ENCODE data around the gene RBMS2. TPM values are rescaled to one million over a fixed set of nuclear protein-coding genes. Genes with fewer than 3 reads are reported as not detected.

Gene RBMS2
- total RNA-seq, 1 experiment from 2014 or later, result 62.7 TPM

GRCh38 chr12:56631790-56632700 is 110.4 kb downstream of the RBMS2 start:
- no TSS peak for BruUV-seq (replicated peaks)
- peak; percentile 48 for DNase-seq (ENCODE audit: unreplicated experiment)
- Mint-ChIP-seq H3K9me3 (ENCODE audit: unreplicated experiment) (no peaks in the 10 kb centered on the region), H3K27me3 (ENCODE audit: insufficient read depth, unreplicated experiment) (no peaks in the 10 kb centered on the region), H3K36me3 (ENCODE audit: insufficient read depth, unreplicated experiment) (peaks cover 17% of the 10 kb centered on the region), H3K27ac (ENCODE audit: low read depth, unreplicated experiment) (peak overlapping the region; percentile 90), H3K4me1 (ENCODE audit: insufficient read depth, unreplicated experiment) (peaks cover 50% of the 10 kb centered on the region), H3K4me3 (ENCODE audit: unreplicated experiment) (peak overlapping the region; percentile 95)
- POLR2A ChIA-PET, result interaction anchor here (0.7 to 9.3 kb wide), 8 partner anchors 12 to 777 kb away, joined by 3 to 181 read pairs (median 49); partner anchors contain the start of genes ATP5F1B, PTGES3 and RBMS2
- TF ChIP-seq, protein P1, sequence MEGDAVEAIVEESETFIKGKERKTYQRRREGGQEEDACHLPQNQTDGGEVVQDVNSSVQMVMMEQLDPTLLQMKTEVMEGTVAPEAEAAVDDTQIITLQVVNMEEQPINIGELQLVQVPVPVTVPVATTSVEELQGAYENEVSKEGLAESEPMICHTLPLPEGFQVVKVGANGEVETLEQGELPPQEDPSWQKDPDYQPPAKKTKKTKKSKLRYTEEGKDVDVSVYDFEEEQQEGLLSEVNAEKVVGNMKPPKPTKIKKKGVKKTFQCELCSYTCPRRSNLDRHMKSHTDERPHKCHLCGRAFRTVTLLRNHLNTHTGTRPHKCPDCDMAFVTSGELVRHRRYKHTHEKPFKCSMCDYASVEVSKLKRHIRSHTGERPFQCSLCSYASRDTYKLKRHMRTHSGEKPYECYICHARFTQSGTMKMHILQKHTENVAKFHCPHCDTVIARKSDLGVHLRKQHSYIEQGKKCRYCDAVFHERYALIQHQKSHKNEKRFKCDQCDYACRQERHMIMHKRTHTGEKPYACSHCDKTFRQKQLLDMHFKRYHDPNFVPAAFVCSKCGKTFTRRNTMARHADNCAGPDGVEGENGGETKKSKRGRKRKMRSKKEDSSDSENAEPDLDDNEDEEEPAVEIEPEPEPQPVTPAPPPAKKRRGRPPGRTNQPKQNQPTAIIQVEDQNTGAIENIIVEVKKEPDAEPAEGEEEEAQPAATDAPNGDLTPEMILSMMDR (IDR thresholded peaks at IDR 0.05; ENCODE audit: unreplicated experiment), result no peak
- intact Hi-C loops (cut with micrococcal nuclease), result no loop called here
- CTCF ChIA-PET, result interaction anchor here (0.8 kb wide), 1 partner anchor 125 kb away, joined by 3 read pairs; no protein-coding TSS in a partner anchor

DNA sequence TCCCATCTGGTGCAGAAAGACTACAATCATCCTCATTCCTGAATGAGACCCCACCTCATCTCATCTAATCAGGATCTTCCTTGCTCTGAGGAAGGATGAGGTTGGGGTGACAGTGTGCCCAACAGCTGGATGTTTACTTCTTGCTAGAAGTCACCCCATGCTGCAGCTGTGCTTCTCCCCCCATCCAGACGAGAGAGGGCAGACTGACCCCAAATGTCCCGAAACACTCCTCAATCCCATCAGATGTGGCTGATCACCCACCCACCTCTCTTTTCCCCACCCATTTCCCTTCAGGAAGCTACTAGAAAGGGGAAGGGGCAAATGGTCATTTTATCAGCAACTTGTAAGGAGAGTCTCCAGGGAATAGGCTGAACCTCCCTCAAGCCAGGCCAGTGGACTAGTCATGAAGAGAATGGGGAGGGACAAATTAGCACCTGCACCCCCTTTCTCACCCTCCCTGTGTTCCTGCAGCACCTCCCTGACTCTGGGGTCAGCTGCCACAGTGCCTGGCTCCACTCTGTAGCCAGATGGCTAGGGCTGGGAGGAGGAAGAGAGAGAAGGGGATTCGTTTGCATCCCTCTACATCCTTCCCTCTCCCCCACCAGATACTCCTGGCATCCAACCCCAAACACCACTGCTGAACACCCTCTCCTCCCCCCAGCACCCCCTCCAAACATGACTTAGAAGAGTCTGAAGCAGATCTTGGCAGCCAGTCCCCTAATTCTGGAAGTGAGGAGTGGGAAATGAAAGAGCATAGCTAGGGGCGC is 111.3 kb downstream of the RBMS2 start:
- peaks cover 17% of the 10 kb centered on the region for H3K36me3 Mint-ChIP-seq (ENCODE audit: insufficient read depth, unreplicated experiment)
- peak overlapping the region; percentile 90 for H3K27ac Mint-ChIP-seq (ENCODE audit: low read depth, unreplicated experiment)
- peaks cover 56% of the 10 kb centered on the region for H3K4me1 Mint-ChIP-seq (ENCODE audit: insufficient read depth, unreplicated experiment)
- DNase-seq (ENCODE audit: unreplicated experiment), result no peak
- ChIA-PET CTCF (interaction anchor here (0.7 to 0.8 kb wide), 2 partner anchors 13 to 42 kb away, joined by 3 read pairs; partner anchors contain the start of gene ATP5F1B), POLR2A (interaction anchor here (1.0 to 9.3 kb wide), 7 partner anchors 7 to 118 kb away, joined by 3 to 181 read pairs (median 34); partner anchors contain the start of genes ATP5F1B, PTGES3 and RBMS2)
- no peaks in the 10 kb centered on the region for H3K27me3 Mint-ChIP-seq (ENCODE audit: insufficient read depth, unreplicated experiment)
- H3K4me3 Mint-ChIP-seq (ENCODE audit: unreplicated experiment), result peak overlapping the region; percentile 95
- no TSS peak for BruUV-seq (replicated peaks)
- no peaks in the 10 kb centered on the region for H3K9me3 Mint-ChIP-seq (ENCODE audit: unreplicated experiment)
- intact Hi-C loops (cut with micrococcal nuclease), result no loop called here
- TF ChIP-seq, protein P1 (IDR thresholded peaks at IDR 0.05; ENCODE audit: unreplicated experiment), result no peak

DNA sequence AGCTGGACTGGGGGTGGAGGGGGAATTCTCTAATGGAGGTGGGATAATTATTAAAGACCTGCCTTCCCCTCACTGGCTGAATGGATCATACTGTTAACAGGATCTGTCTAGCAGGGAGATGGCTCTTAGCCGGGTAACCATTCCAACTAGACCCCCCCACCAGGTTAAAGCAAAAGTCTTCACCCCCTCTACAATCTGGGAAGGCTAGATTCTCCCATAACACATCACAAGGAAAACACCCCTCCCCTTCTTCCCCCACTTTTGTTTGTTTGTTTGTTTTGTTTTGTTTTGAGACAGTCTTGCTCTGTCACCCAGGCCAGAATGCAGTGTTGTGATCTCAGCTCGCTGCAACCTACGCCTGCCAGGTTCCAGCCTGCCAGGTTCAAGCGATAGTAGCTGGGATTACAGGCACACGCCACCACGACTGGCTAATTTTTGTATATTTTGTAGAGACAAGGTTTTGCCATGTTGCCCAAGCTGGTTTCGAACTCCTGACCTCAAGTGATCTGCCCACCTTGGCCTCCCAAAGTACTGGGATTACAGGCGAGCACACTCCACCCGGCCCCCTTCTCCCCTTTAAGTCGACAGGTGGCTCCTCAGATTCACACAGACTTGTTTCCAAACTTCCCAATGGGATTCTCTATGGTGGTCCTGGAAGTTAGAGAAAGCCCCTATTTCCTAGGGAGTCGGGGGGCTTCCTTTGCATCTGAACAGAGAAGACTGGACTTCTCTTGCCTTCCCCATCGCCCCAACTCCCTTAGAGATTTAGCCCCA is 112.0 kb downstream of the RBMS2 start:
- BruUV-seq (replicated peaks), result no TSS peak
- H3K4me3 Mint-ChIP-seq (ENCODE audit: unreplicated experiment), result peak overlapping the region; percentile 95
- DNase-seq (ENCODE audit: unreplicated experiment), result no peak
- TF ChIP-seq, protein P1 (IDR thresholded peaks at IDR 0.05; ENCODE audit: unreplicated experiment), result no peak
- peak overlapping the region; percentile 90 for H3K27ac Mint-ChIP-seq (ENCODE audit: low read depth, unreplicated experiment)
- peaks cover 57% of the 10 kb centered on the region for H3K4me1 Mint-ChIP-seq (ENCODE audit: insufficient read depth, unreplicated experiment)
- H3K27me3 Mint-ChIP-seq (ENCODE audit: insufficient read depth, unreplicated experiment), result no peaks in the 10 kb centered on the region
- ChIA-PET CTCF (interaction anchor here (0.6 to 1.0 kb wide), 8 partner anchors 12 to 165 kb away, joined by 3 read pairs; partner anchors contain the start of genes ATP5F1B and SPRYD4), POLR2A (interaction anchor here (0.6 to 9.3 kb wide), 16 partner anchors 8 to 440 kb away, joined by 3 to 181 read pairs (median 4); partner anchors contain the start of genes ATP5F1B, NACA, PTGES3 and RBMS2)
- intact Hi-C loops (cut with micrococcal nuclease), result no loop called here
- H3K9me3 Mint-ChIP-seq (ENCODE audit: unreplicated experiment), result no peaks in the 10 kb centered on the region
- peaks cover 20% of the 10 kb centered on the region for H3K36me3 Mint-ChIP-seq (ENCODE audit: insufficient read depth, unreplicated experiment)

All from MCF 10A (cell line).